Erythroblast (primary cell): ENCODE data around the gene HP1BP3.
"Not testable (repeated sequence)": the region's sequence is repeated elsewhere in the genome, so short reads cannot be mapped to it uniquely, and the experiment has no call there.

Experiments
- DNase-seq, 2 experiments: peaks; one replicate each; lab custom pipeline; 2025; lab: John Stamatoyannopoulos, UW
- GATA1 ChIP-seq: IDR thresholded peaks from 2 replicates; pipeline ENCODE4 v1.6.1; 2011; ENCODE audit warnings: low read depth, mild to moderate bottlenecking, control low read depth, low read length, moderate library complexity
- POLR2A ChIP-seq: IDR thresholded peaks from 2 replicates; pipeline ENCODE4 v1.6.1; 2011; ENCODE audit warnings: mild to moderate bottlenecking, low read length

The HP1BP3 gene

GRCh38 chr1:20790785-20791184 is 3.7 kb upstream of the HP1BP3 start:
- no peak for DNase-seq
- TF ChIP-seq POLR2A (no peak), GATA1 (no peak)

GRCh38 chr1:20789598-20789997 is 2.5 kb upstream of the HP1BP3 start:
- DNase-seq = not testable (repeated sequence)

GRCh38 chr1:20787840-20788795 is 1.0 kb upstream of the HP1BP3 start:
- TF ChIP-seq POLR2A = no peak
- TF ChIP-seq GATA1 = no peak

GRCh38 chr1:20786253-20787028 is 666 bp downstream of the HP1BP3 start:
- TF ChIP-seq GATA1 (no peak), POLR2A (peak; percentile 82)
- DNase-seq = peak; percentile 96 to 98

More at GRCh38 chr1:20787840-20788795, 1.0 kb upstream of the HP1BP3 start:
- peak; percentile 52 to 64 for DNase-seq

GRCh38 chr1:20785907-20786252 is 1.2 kb downstream of the HP1BP3 start:
- DNase-seq = no peak
- TF ChIP-seq POLR2A (no peak), GATA1 (no peak)

GRCh38 chr1:20775700-20776099 is 11.4 kb downstream of the HP1BP3 start:
- no peak for DNase-seq
- no peak for TF ChIP-seq GATA1
- no peak for TF ChIP-seq POLR2A

GRCh38 chr1:20771780-20772179 is 15.3 kb downstream of the HP1BP3 start:
- TF ChIP-seq POLR2A (no peak), GATA1 (no peak)
- DNase-seq = no peak

GRCh38 chr1:20770314-20771087 is 16.6 kb downstream of the HP1BP3 start:
- TF ChIP-seq GATA1 = no peak
- no peak for TF ChIP-seq POLR2A
- DNase-seq = no peak

- TF ChIP-seq POLR2A (no peak), GATA1 (no peak)
- no peak for DNase-seq
Measured at GRCh38 chr1:20767271-20767670, 19.8 kb downstream of the HP1BP3 start.

- no peak for TF ChIP-seq POLR2A
- no peak for TF ChIP-seq GATA1
- DNase-seq = no peak
Measured at GRCh38 chr1:20763417-20763816, 23.7 kb downstream of the HP1BP3 start.

- no peak for DNase-seq
- TF ChIP-seq GATA1 (no peak), POLR2A (no peak)
Measured at GRCh38 chr1:20760322-20760721, 26.8 kb downstream of the HP1BP3 start.

GRCh38 chr1:20753589-20753988 is 33.5 kb downstream of the HP1BP3 start:
- TF ChIP-seq GATA1 (no peak), POLR2A (no peak)
- DNase-seq = no peak

GRCh38 chr1:20751462-20751990 is 35.6 kb downstream of the HP1BP3 start:
- TF ChIP-seq GATA1 (no peak), POLR2A (no peak)
- DNase-seq = no peak
